Upper lobe of left lung (tissue), 6 donors: ENCODE results near the gene SH3GL2. TPM values are rescaled to one million over a fixed set of nuclear protein-coding genes. Genes with fewer than 3 reads are reported as not detected.

Experiments used
- ATAC-seq, 2 donors: fragments of 200-7000 bp; cut with Tn5 transposase; one replicate each; pipeline ENCODE4 v1.9.1; 2022; ENCODE audit warnings: mild to moderate bottlenecking in 2 of 2, moderate library complexity in 2 of 2; ENCODE audit not compliant: low FRiP score in 2 of 2
- DNase-seq, 2 donors: peaks; one replicate each; pipeline ENCODE4 v3.0.0-alpha.2; 2019 to 2020
- H3K27ac ChIP-seq, 4 donors: fragments of 200-600 bp; sonication (generic); one replicate each; pipeline ENCODE4 v1.5.1; 2016 to 2019
- H3K27me3 ChIP-seq, 4 donors: fragments of 200-600 bp; sonication (generic); one replicate each; pipeline ENCODE4 v1.5.1; 2017 to 2019
- H3K36me3 ChIP-seq, 4 donors: fragments of 200-600 bp; sonication (generic); one replicate each; pipeline ENCODE4 v1.5.1; 2016 to 2019
- H3K4me1 ChIP-seq, 4 donors: fragments of 200-600 bp; sonication (generic); one replicate each; pipeline ENCODE4 v1.5.1; 2018 to 2019
- H3K4me3 ChIP-seq, 4 donors: fragments of 200-600 bp; sonication (generic); one replicate each; pipeline ENCODE4 v1.5.1; 2017 to 2019; ENCODE audit warnings: mild to moderate bottlenecking in 2 of 4, moderate library complexity in 1 of 4
- H3K9me3 ChIP-seq, 4 donors: fragments of 200-600 bp; sonication (generic); one replicate each; pipeline ENCODE4 v1.5.1; 2018 to 2019
- CTCF ChIP-seq, 6 experiments: fragments of 450-650 bp in 4 of 6; fragments of 200-600 bp in 2 of 6; sonication (generic) in 2 of 6; IDR thresholded peaks; one replicate each; pipeline ENCODE4 v1.5.1; 2016 to 2019; ENCODE audit warnings: antibody characterized with exemption in 6 of 6
- EP300 ChIP-seq, 4 donors: sonication (generic); formaldehyde crosslinking; IDR thresholded peaks; one replicate each; pipeline ENCODE4 v1.5.1; 2017; ENCODE audit warnings: antibody characterized with exemption in 4 of 4, control low read depth in 2 of 4
- POLR2A ChIP-seq, 4 donors: fragments of 450-650 bp; IDR thresholded peaks; one replicate each; pipeline ENCODE4 v1.5.1; 2016 to 2017; ENCODE audit warnings: antibody characterized with exemption in 4 of 4, mild to moderate bottlenecking in 2 of 4
- POLR2AphosphoS5 ChIP-seq, 2 donors: sonication (generic); formaldehyde crosslinking; IDR thresholded peaks; one replicate each; pipeline ENCODE4 v1.5.1; 2017; ENCODE audit warnings: antibody characterized with exemption in 2 of 2
- WGBS, 2 donors: methylation state at CpG; one replicate each; pipeline ENCODE4 v1.1.5; 2017 to 2018; 5-methylcytosine and 5-hydroxymethylcytosine counted together
- total RNA-seq, 6 donors: library from RNA; depleted of rRNA in 4 of 6; stranded (reverse); fragments of >200 nt in 4 of 6; gene quantifications; one replicate each; pipeline versions ENCODE4 v1.1.0 to v1.2.1, GENCODE V29; 2016 to 2021
- donor health status: DM: no; HTN: no; CAD: no; lungs with moderate emphysema.
- donor health status: DM: no; HTN: yes; CAD: no; lungs with severe emphysema.

Gene SH3GL2
- total RNA-seq, 6 donors from 2014 or later, result 0.67 to 4.1 (median 1.3) TPM

- no peaks in the 10 kb centered on the region for H3K4me1 ChIP-seq
- H3K27ac ChIP-seq, result no peak overlapping the region
- TF ChIP-seq EP300 (IDR thresholded peaks at IDR 0.05), result no peak
- no peaks in the 10 kb centered on the region for H3K9me3 ChIP-seq
- ATAC-seq (no peak), DNase-seq (no peak)
- 76 to 85% methylated on average over 3 of the region's 3 CpGs for WGBS, 2 donors
- no peaks in the 10 kb centered on the region for H3K27me3 ChIP-seq
- no peak overlapping the region for H3K4me3 ChIP-seq
- no peaks in the 10 kb centered on the region for H3K36me3 ChIP-seq
These were observed 19.1 kb downstream of the SH3GL2 start for GRCh38 chr9:17597977-17598376.

GRCh38 chr9:17600962-17601593 is 22.2 kb downstream of the SH3GL2 start:
- Histone ChIP-seq H3K9me3 (no peaks in the 10 kb centered on the region), H3K4me1 (no peaks in the 10 kb centered on the region), H3K4me3 (no peak overlapping the region), H3K27ac (no peak overlapping the region), H3K36me3 (no peaks in the 10 kb centered on the region), H3K27me3 (no peaks in the 10 kb centered on the region)
- no peak for ATAC-seq
- TF ChIP-seq POLR2AphosphoS5 (IDR thresholded peaks at IDR 0.05) (no peak), POLR2A (IDR thresholded peaks at IDR 0.05) (no peak), EP300 (IDR thresholded peaks at IDR 0.05) (no peak), CTCF (IDR thresholded peaks at IDR 0.05) (no peak)
- WGBS, 2 donors, result 66 to 73% methylated on average over 5 of the region's 5 CpGs
- DNase-seq, result no peak

GRCh38 chr9:17604556-17604955 is 25.7 kb downstream of the SH3GL2 start:
- ATAC-seq, result no peak
- H3K4me1 ChIP-seq, result no peaks in the 10 kb centered on the region
- no peak overlapping the region for H3K27ac ChIP-seq
- H3K27me3 ChIP-seq, result no peaks in the 10 kb centered on the region
- no peaks in the 10 kb centered on the region for H3K9me3 ChIP-seq
- H3K36me3 ChIP-seq, result no peaks in the 10 kb centered on the region
- no peak for DNase-seq
- H3K4me3 ChIP-seq, result no peak overlapping the region
- TF ChIP-seq POLR2A (IDR thresholded peaks at IDR 0.05) (no peak), POLR2AphosphoS5 (IDR thresholded peaks at IDR 0.05) (no peak), EP300 (IDR thresholded peaks at IDR 0.05) (no peak), CTCF (IDR thresholded peaks at IDR 0.05) (no peak)
- WGBS, 2 donors, result 79 to 91% methylated on average over 5 of the region's 5 CpGs

GRCh38 chr9:17609312-17610005 is 30.6 kb downstream of the SH3GL2 start:
- WGBS, 2 donors, result 75 to 81% methylated on average over 7 of the region's 7 CpGs

GRCh38 chr9:17611342-17611741 is 32.5 kb downstream of the SH3GL2 start:
- Histone ChIP-seq H3K36me3 (no peaks in the 10 kb centered on the region), H3K9me3 (no peaks in the 10 kb centered on the region), H3K27me3 (no peaks in the 10 kb centered on the region), H3K27ac (no peak overlapping the region), H3K4me3 (no peak overlapping the region), H3K4me1 (no peaks in the 10 kb centered on the region)
- TF ChIP-seq POLR2A (IDR thresholded peaks at IDR 0.05), result no peak
- no peak for TF ChIP-seq EP300 (IDR thresholded peaks at IDR 0.05)
- TF ChIP-seq POLR2AphosphoS5 (IDR thresholded peaks at IDR 0.05), result no peak
- no peak for TF ChIP-seq CTCF (IDR thresholded peaks at IDR 0.05)
- ATAC-seq (no peak), DNase-seq (no peak)
- 77 to 88% methylated on average over 2 of the region's 2 CpGs for WGBS, 2 donors

More at GRCh38 chr9:17609312-17610005, 30.6 kb downstream of the SH3GL2 start:
- Histone ChIP-seq H3K4me1 (no peaks in the 10 kb centered on the region), H3K4me3 (no peak overlapping the region), H3K27me3 (no peaks in the 10 kb centered on the region), H3K36me3 (no peaks in the 10 kb centered on the region), H3K27ac (no peak overlapping the region), H3K9me3 (no peaks in the 10 kb centered on the region)
- ATAC-seq (no peak), DNase-seq (no peak)
- TF ChIP-seq POLR2AphosphoS5 (IDR thresholded peaks at IDR 0.05), result no peak
- no peak for TF ChIP-seq EP300 (IDR thresholded peaks at IDR 0.05)
- TF ChIP-seq CTCF (IDR thresholded peaks at IDR 0.05), result no peak
- TF ChIP-seq POLR2A (IDR thresholded peaks at IDR 0.05), result no peak
